ENCODE measurements around the gene ZNF543. TPM values are rescaled to one million over a fixed set of nuclear protein-coding genes. Genes with fewer than 3 reads are reported as not detected.

The ZNF543 gene
- total RNA-seq, 1 donor: 10.4 TPM

DNA sequence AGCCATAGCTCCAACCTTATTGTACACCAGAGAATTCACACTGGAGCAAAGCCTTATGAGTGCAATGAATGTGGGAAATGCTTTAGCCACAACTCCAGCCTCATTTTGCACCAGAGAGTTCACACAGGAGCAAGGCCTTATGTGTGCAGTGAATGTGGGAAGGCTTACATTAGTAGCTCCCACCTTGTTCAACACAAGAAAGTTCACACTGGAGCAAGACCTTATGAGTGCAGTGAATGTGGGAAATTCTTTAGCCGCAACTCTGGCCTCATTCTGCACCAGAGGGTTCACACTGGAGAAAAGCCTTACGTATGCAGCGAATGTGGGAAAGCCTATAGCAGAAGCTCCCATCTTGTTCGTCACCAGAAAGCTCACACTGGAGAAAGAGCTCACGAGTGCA, 37.1 kb downstream of the ZNF543 start:
- TF ChIP-seq, protein P1, sequence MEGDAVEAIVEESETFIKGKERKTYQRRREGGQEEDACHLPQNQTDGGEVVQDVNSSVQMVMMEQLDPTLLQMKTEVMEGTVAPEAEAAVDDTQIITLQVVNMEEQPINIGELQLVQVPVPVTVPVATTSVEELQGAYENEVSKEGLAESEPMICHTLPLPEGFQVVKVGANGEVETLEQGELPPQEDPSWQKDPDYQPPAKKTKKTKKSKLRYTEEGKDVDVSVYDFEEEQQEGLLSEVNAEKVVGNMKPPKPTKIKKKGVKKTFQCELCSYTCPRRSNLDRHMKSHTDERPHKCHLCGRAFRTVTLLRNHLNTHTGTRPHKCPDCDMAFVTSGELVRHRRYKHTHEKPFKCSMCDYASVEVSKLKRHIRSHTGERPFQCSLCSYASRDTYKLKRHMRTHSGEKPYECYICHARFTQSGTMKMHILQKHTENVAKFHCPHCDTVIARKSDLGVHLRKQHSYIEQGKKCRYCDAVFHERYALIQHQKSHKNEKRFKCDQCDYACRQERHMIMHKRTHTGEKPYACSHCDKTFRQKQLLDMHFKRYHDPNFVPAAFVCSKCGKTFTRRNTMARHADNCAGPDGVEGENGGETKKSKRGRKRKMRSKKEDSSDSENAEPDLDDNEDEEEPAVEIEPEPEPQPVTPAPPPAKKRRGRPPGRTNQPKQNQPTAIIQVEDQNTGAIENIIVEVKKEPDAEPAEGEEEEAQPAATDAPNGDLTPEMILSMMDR (IDR thresholded peaks at IDR 0.05; ENCODE audit: insufficient read depth, low read depth, low read length): no peak
- no peak for DNase-seq (ENCODE audit: low read depth)
- no peak overlapping the region for H3K4me3 ChIP-seq (ENCODE audit: low read depth, low read length)

DNA sequence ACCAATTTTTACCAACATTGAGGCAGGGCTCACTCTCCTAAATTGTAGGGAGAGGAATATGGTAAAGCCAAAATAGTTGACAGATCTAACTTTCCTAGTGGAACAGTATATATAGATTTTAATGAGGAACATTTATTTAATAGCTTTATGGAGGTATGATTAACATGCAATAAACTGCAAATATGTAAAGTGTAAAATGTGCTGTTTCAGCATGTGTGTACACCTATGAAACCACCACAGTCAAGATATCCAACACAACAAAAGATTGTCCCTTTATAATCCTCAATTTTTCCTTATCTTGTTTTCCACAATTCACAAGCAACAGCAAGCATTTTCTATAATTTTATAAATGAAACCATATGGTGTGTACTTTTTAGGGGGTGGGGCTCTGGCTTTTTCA, 39.0 kb downstream of the ZNF543 start:
- no peak overlapping the region for H3K4me3 ChIP-seq (ENCODE audit: low read depth, low read length)
- TF ChIP-seq, protein P1 (IDR thresholded peaks at IDR 0.05; ENCODE audit: insufficient read depth, low read depth, low read length): no peak
- no peak for DNase-seq (ENCODE audit: low read depth)

DNA sequence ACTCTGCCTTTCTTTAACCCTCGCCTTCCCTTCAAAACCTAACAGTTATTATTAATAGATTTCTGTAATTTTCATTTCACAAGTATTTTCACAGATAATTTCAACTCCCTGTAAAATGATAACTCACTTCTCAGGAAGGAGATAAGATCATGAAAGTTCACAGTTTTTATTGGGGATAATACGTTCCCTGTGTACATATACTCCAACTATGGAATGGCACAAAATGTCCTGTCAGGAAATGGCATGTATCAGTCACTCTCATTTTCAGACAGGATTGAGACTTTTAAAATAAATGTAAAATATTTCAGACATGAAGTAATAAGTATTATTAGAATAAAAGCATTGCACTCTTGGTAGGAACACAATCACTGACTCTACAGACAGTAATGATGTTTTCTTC, 42.1 kb downstream of the ZNF543 start:
- peak overlapping the region; percentile 64 for H3K4me3 ChIP-seq (ENCODE audit: low read depth, low read length)
- DNase-seq (ENCODE audit: low read depth): no peak
- TF ChIP-seq, protein P1 (IDR thresholded peaks at IDR 0.05; ENCODE audit: insufficient read depth, low read depth, low read length): no peak

DNA sequence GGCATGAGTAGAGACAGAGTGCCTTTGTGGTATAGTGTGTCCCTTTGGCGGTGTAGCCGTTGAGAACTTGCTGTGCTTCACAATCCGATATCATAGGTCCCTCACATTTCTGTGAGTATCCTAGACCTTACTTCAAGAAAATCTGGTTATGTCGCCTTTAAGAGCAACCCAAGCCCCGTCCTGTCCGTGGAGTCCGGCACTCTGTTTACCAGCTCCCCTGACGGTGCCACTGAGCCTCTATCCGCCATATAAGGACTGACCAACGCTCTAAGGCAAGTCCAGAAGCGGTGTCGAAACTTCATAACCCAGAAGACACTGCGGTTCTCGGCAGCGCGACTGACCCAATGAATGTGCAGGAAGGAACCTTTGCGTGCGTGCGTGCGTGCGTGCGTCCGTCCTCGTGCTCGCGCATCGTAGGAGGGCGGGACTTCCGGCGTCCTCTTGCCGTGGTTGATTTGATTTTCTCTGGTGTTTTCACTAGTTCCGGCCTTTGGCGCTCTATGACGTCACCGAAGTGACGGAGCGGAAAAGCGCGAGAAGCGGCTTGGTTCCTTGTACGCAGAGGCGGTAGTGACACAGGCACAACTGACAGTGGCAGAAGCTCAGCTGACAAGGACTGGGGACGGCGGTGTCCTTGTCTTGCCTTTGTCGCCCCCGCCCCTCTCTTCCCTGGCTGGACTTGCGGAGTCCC, 42.9 kb downstream of the ZNF543 start, which contains the start of the genes TRAPPC2B and ZNF547:
Gene TRAPPC2B (plus strand): TSS at position 555 of the 691 bp plus-strand sequence. CDS start 1,283 bp downstream, outside the sequence.
Gene ZNF547 (plus strand): TSS at position 555 of the 691 bp plus-strand sequence. CDS start 5,005 bp downstream, outside the sequence.
- TF ChIP-seq, protein P1 (IDR thresholded peaks at IDR 0.05; ENCODE audit: insufficient read depth, low read depth, low read length): no peak
- DNase-seq (ENCODE audit: low read depth): peak; percentile 100
- H3K4me3 ChIP-seq (ENCODE audit: low read depth, low read length): peak within 1 kb of the TSS; percentile 72

DNA sequence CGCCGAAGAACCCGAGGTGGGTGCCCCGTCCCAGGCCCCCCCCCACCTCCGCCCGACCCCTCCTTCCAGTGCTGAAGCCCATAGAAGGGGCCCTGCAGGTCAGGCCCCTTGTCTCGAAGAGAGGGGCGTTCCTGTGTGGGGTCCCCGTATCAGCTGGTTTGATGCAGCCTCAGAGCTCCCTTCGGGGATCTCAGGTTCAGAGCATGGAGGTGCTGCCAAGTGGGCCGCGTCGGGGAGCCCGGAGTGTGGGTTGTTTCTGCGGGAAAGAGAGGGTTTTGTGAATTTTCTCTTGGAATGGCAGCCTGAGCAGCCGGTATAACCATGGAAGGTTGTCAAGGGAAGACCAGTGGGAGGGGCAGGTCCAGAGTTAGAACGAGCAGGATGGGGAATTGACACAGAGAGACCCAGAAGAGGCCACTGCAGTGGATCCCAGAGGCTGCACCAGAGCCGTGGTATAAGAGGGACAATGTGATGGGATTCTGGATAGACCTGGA, 43.5 kb downstream of the ZNF543 start:
- DNase-seq (ENCODE audit: low read depth): peak; percentile 21
- TF ChIP-seq, protein P1 (IDR thresholded peaks at IDR 0.05; ENCODE audit: insufficient read depth, low read depth, low read length): no peak
- H3K4me3 ChIP-seq (ENCODE audit: low read depth, low read length): peak overlapping the region; percentile 72

DNA sequence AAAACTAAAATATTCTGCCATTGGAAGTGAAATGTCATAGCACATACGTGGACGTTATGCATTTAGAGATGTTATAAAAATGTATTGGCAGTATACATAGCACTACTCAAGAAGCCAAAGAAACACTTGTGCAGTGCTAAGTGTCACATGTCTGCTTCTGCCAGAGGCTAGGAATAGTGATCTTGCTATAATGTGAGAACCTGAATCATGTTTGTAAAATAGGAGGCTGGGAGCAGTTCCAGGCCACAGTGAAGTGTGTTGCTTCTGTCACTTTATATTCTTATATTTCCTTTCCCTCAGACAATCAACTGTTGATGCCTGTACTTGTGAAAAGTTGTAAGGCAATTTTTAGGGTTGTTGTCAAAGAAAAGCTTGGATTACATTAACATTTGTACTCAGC, 46.5 kb downstream of the ZNF543 start:
- TF ChIP-seq, protein P1 (IDR thresholded peaks at IDR 0.05; ENCODE audit: insufficient read depth, low read depth, low read length): no peak
- DNase-seq (ENCODE audit: low read depth): no peak
- H3K4me3 ChIP-seq (ENCODE audit: low read depth, low read length): no peak overlapping the region
